Ureter (tissue), 1 donor: ENCODE measurements around the gene DLEC1. TPM values are rescaled to one million over a fixed set of nuclear protein-coding genes. Genes with fewer than 3 reads are reported as not detected.
A peak's percentile ranks its signal among the peaks of the same experiment; 100 is the strongest.

ENCODE experiments used
- DNase-seq: peaks from one replicate; pipeline ENCODE4 v3.0.0-alpha.2; 2020; ENCODE audit warnings: low spot score
- total RNA-seq: library from RNA; stranded (reverse); gene quantifications from one replicate; pipeline ENCODE4 v1.2.4, GENCODE V29; 2023
- donor health status: DM: yes; HTN: yes; CAD: no.

Gene DLEC1
- total RNA-seq, 1 donor from 2014 or later: 5.6 TPM

DNA sequence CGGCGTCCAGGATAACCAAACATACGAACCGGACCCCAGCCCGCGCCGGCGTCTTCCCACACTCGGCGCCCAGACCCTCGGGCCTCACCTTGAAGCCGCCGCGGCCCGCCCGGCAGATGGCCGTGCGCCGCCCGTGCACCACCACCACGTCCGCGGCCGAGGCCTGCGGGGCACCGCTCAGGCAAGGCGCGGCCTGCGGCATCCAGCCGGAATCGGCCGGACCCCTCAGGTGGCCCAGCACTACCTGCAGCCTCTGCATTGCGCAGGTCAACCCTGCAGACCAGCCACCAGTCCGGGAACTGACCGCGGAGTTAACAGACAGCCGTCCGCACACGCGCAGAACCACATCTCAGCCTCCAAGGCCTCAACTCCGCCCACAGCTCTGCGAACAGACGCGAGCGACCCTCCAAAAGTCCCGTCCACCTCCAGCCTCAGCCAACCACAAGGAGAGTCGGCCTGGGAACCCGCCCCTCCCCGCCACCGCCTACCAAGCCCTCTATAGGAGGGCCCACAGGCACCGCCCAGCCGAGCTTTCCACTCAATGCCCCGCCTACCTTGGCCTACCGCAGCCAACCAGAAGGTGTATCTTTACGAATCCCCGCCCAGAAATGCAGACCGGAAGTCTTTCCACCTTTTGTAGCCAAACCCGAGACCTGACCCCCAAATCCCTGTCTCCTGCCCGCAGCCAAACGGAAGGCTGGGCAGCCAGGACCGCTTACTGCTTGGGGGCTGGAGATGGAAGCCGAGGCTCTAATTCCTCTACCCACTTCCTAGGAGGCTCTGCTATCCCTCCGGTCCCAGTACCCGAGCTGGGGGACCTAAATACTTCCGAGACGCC is 98.0 kb downstream of the DLEC1 start, which contains the start of gene ACAA1:
ACAA1 (minus strand) TSS at position 351 of the 838 bp plus-strand sequence; CDS start at position 259, 92 bp downstream.
- peak; percentile 100 for DNase-seq

GRCh38 chr3:38137615-38138348 is 98.8 kb downstream of the DLEC1 start:
- DNase-seq: no peak

DNA sequence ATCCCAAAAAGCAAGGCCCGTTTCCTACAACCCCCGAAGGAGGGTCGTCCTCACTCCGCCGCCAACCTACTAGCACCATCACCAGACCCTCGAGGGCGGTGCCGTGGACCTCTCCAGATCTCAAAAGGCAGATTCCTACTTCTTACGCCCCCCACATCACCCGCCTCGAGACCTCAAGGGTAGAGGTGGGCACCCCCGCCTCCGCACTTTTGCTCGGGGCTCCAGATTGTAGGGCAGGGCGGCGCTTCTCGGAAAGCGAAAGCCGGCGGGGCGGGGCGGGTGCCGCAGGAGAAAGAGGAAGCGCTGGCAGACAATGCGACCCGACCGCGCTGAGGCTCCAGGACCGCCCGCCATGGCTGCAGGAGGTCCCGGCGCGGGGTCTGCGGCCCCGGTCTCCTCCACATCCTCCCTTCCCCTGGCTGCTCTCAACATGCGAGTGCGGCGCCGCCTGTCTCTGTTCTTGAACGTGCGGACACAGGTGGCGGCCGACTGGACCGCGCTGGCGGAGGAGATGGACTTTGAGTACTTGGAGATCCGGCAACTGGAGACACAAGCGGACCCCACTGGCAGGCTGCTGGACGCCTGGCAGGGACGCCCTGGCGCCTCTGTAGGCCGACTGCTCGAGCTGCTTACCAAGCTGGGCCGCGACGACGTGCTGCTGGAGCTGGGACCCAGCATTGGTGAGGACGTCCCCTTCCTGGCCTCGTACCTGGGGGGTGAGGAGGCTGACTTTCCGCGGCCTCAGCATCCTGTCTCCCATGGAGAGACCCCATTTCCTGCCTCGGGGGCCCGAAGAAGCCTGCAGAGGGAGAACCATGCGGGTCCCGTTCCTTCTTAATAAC is 99.6 kb downstream of the DLEC1 start, which contains the start of gene MYD88:
MYD88 (plus strand) TSS at position 313 of the 842 bp plus-strand sequence; CDS start at position 353, 40 bp downstream.
- DNase-seq: peak; percentile 87

- peak; percentile 40 for DNase-seq
Observed at GRCh38 chr3:38139191-38139590, 100.2 kb downstream of the DLEC1 start.

- DNase-seq: peak; percentile 40
Observed at GRCh38 chr3:38139652-38140051, 100.6 kb downstream of the DLEC1 start.

GRCh38 chr3:38140326-38141172 is 101.5 kb downstream of the DLEC1 start:
- DNase-seq: peak; percentile 41

- peak; percentile 38 for DNase-seq
Observed at GRCh38 chr3:38141173-38141951, 102.4 kb downstream of the DLEC1 start.

DNA sequence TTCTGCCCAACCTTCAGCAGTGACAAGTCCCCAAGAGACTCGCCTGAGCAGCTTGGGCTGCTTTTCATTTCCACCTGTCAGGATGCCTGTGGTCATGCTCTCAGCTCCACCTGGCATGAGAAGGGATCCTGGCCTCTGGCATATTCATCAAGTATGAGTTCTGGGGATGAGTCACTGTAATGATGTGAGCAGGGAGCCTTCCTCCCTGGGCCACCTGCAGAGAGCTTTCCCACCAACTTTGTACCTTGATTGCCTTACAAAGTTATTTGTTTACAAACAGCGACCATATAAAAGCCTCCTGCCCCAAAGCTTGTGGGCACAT is 102.9 kb downstream of the DLEC1 start:
- DNase-seq: no peak

DNA sequence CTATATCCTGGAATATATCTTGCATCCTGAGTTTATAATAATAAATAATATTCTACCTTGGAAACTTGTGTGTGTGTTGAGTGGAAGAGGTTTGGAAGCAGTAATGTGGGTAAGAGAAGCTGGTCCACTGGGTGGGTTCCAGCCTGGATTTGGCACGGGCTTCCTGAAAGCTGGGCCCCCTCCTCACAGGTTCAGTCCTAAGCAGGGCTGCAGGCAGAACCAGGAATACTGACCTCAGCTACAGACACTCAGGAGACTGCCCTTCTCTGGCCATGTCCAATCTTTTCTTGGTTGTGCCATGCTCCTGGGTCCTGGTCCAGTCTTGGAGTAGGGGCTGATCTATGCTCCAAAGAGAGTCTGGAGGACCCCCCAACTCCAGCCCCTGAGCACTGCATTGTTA is 104.0 kb downstream of the DLEC1 start:
- no peak for DNase-seq

GRCh38 chr3:38143511-38143910 is 104.5 kb downstream of the DLEC1 start:
- no peak for DNase-seq

GRCh38 chr3:38146504-38146903 is 107.5 kb downstream of the DLEC1 start:
- no peak for DNase-seq

DNA sequence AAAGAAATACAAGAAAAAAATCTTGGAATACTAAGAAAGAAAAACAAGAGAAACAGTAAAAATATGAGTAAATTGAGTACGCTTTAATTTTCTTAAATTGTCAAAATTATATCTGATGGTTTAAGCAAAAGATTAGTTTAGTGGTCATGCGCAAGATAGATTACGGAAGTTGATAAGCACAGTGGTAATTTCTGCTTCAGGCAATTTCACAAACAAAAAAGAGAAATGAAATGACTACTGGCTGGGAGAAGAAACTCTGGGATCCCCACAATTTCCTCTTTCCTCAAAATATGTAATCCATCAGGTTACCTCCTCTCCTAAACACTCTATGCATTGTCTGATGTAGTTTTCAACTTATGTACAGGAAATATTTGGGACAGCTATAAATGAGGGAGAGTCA is 108.4 kb downstream of the DLEC1 start:
- no peak for DNase-seq

GRCh38 chr3:38148311-38148882 is 109.4 kb downstream of the DLEC1 start:
- DNase-seq: no peak

DNA sequence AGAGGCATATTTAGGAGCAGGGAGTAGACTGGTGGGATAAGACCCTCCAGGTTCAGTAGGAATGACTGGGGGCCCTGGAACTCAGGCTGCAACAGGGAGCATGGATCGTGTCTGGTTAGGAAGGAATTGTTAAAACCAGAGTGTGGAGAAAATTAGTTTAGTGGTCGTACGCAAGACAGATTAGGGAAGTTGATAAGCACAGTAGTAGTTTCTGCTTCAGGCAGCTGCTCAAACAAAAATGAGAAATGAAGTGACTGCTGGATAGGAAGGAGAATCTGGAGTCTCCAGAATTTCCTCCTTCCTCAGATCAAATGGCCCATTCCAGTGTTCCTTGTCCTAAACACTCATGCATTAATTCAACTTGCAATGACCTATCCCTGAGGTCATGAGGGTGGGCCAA is 110.7 kb downstream of the DLEC1 start:
- DNase-seq: no peak

GRCh38 chr3:38150780-38151528 is 111.9 kb downstream of the DLEC1 start:
- DNase-seq: no peak

DNA sequence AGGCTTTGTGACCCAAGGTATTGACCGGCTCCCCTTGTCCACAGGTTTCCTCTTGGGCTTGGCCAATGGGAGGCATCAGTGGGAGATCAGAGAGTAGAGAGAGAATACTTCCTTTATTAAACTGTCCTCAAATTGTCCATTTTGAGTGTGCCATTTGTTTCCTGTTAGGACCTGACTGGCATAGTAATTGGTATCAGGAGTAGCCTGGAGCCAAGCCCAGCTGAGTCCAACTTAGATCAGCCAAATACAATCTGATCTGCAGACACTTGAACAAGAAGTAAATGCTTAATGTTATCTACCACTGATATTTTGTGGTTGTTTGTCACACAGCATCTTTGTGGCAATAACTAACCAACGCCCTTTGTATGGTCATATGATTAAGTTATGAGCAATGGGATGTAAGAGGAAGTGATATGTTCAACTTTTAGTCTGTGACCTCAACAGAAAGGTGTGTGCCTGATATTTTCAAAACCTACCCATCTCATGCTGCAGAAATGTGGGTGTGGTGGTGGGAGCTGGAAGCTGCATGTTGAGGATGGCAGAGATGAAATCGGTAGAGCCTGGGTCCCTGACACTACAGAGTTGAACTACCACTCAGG is 112.8 kb downstream of the DLEC1 start:
- DNase-seq: no peak

DNA sequence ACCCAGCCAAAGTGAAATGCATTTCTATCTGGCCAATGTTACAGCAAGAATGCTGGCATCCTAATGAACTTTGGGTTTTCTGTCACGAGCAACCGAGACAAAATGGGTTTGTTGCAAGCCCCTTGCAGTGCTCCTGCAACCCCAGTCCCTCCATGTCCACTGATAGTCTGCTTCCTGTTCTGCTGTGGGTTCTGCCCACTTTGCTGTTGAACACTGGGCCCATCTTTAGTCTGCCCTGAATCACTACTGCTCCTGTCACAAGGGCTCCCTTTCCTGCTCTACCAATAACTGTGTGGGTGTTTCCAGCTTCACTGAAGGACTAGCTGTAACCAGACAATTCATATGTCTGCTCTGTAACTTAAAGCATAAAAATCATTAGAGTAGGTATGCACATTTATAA is 113.6 kb downstream of the DLEC1 start:
- no peak for DNase-seq

DNA sequence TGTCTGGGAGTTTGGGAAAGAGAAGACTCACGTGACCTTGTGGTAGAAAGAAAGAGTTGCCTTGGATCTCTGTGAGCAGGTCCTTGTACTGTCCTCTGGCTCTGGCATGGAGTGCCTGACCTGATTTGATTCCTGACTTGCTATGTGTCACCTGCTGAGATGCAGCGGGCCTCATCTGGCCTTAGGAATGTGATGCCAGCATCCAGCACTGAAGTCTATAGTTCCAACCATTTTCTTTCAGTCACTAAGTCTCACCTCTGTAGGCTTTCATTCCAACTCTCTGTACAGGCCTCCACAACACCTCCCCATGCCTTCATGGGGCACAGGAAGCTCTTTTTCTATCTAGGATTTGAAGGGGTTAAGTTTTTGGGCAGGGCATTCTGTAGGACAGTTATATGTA is 114.2 kb downstream of the DLEC1 start:
- no peak for DNase-seq

GRCh38 chr3:38154033-38154494 is 115.1 kb downstream of the DLEC1 start:
- DNase-seq: no peak
